Neuron (in vitro differentiated cells): ENCODE measurements around the gene WNK2.

Experiments used
- H2AFZ ChIP-seq: one replicate; pipeline ENCODE4 v1.6.1; 2013; ENCODE audit warnings: low read depth, mild to moderate bottlenecking, inconsistent platforms, low read length, moderate library complexity
- H3K27me3 ChIP-seq: one replicate; pipeline ENCODE4 v1.6.1; 2013; ENCODE audit warnings: low read length; ENCODE audit not compliant: insufficient read depth
- H3K36me3 ChIP-seq: one replicate; pipeline ENCODE4 v1.6.1; 2013; ENCODE audit warnings: low read length; ENCODE audit not compliant: insufficient read depth
- H3K4me1 ChIP-seq: one replicate; pipeline ENCODE4 v1.6.1; 2013; ENCODE audit warnings: low read length; ENCODE audit not compliant: insufficient read depth
- H3K4me3 ChIP-seq: 2 replicates; pipeline ENCODE4 v1.5.1; 2013; ENCODE audit warnings: mild to moderate bottlenecking, low read length, moderate library complexity
- H3K9me3 ChIP-seq: one replicate; pipeline ENCODE4 v1.6.1; 2013; ENCODE audit warnings: low read length

The WNK2 gene

DNA sequence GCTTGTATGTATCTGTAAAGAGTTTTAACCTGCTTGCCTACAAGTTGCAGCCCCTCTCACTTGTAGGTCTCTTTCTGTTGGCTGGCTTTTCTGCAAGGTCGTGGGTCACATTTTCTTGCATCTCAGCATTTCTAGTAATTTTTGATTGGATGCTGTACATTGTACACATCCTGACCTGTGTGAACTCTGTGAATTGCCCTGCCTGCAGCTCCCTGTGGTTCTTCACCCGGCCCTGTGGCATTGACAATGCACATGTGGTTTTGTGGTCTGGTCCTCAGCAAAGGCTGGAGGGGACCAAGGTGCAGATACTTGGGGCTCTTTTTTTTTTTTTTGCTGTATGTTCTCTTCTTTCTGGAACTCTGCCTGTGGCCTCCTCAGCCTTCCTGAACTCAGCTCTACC lies 53.6 kb downstream of the WNK2 start:
- Histone ChIP-seq H3K9me3 (no peaks in the 10 kb centered on the region), H3K27me3 (no peaks in the 10 kb centered on the region), H2AFZ (no peak overlapping the region), H3K4me3 (no peak overlapping the region), H3K36me3 (no peaks in the 10 kb centered on the region), H3K4me1 (peaks cover under 1% of the 10 kb centered on the region)

- no peak overlapping the region for H3K4me3 ChIP-seq
- no peaks in the 10 kb centered on the region for H3K36me3 ChIP-seq
- H2AFZ ChIP-seq: no peak overlapping the region
- H3K9me3 ChIP-seq: no peaks in the 10 kb centered on the region
- peaks cover 13% of the 10 kb centered on the region for H3K4me1 ChIP-seq
- H3K27me3 ChIP-seq: no peaks in the 10 kb centered on the region
These were observed 55.3 kb downstream of the WNK2 start for GRCh38 chr9:93238953-93239925.

GRCh38 chr9:93240891-93241334 lies 57.0 kb downstream of the WNK2 start:
- Histone ChIP-seq H2AFZ (no peak overlapping the region), H3K9me3 (no peaks in the 10 kb centered on the region), H3K36me3 (no peaks in the 10 kb centered on the region), H3K4me1 (peaks cover 13% of the 10 kb centered on the region), H3K4me3 (no peak overlapping the region), H3K27me3 (no peaks in the 10 kb centered on the region)

DNA sequence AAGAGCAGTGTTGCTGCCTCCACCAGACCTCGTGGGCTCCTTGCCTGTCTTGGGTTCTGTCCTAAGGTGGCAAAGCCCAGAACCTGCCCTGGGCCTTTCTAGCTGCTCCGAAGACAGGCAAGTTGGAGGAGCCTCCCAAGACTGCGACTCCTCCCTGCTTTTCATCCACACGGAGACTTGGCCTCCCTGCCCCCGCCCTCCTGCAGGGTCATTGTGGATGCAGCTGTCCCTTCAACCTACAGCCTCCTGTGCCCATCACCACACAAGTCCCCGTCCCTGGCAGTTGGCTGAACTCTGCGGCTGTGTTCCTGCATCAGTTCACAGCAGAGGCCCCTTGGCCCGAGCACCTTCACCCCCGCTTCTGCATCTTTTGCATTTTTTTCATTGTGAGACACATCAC lies 59.2 kb downstream of the WNK2 start:
- Histone ChIP-seq H3K36me3 (no peaks in the 10 kb centered on the region), H3K4me1 (peaks cover 13% of the 10 kb centered on the region), H3K4me3 (no peak overlapping the region), H3K9me3 (no peaks in the 10 kb centered on the region), H2AFZ (no peak overlapping the region), H3K27me3 (no peaks in the 10 kb centered on the region)

DNA sequence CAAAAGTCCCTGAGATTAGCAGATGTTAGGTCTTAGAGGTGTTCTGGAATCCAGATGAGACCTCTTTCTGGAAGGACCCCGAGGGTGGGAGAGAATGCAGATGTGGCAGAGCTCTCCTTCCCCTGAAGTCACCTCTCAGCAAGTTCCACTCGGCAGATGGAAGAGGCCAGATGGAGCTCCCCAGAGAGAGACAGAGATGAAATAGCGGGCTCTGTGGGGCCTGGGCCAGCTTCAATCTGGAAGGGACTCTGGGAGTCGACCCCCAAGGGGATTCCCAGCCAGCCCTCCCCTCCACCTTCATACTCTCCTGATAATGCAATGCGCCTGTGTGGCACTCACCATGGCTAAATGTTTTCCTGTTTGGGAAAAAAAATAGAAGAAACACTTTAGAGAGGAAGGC lies 60.2 kb downstream of the WNK2 start:
- Histone ChIP-seq H3K4me1 (peaks cover 17% of the 10 kb centered on the region), H3K4me3 (no peak overlapping the region), H3K27me3 (no peaks in the 10 kb centered on the region), H3K9me3 (no peaks in the 10 kb centered on the region), H2AFZ (no peak overlapping the region), H3K36me3 (no peaks in the 10 kb centered on the region)

DNA sequence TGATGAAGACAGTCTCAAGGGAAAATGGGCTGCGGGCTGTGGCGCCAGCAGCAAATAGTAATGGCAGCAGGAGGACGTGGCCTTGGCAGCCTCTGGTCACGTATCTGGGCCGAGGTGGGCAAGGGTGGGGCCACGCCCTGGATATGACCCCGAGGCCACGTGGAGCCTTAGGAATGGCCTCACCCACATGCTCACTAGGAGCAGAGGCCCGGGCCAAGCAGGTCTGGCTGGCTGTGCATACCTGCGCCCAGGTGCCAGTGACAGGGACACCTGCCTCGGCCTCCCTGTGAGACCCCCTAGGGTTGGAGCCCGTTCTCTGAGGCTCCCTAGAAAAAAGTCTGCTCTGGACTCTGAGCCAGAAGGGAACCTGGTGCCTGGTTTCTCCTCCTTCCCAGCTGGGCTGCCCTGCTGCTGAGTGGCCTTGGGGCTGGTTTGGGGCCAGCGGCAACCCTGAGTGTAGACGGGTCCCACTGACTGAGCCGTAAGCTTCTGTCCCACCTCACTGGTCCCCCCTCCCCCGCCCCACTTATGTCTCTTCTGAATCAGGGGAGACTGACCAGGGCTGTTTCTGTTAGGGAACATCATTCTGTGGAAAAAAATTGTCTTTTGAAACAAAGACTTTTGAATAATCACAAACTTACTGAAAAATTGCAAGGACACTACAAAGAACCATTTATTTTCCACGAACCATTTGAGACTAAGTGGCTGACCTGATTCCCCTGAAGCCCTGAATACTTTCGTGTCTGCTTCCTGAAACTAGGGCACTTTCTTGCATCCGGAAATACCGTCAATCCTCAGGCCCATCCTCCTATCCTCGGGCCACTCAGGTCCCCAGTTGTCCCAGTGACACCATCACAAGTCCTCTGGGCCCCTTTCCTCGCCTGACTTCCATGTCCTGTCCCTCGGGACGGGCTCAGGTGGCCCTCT lies 60.8 kb downstream of the WNK2 start:
- Histone ChIP-seq H3K4me3 (no peak overlapping the region), H2AFZ (no peak overlapping the region), H3K27me3 (no peaks in the 10 kb centered on the region), H3K36me3 (no peaks in the 10 kb centered on the region), H3K9me3 (no peaks in the 10 kb centered on the region), H3K4me1 (peaks cover 17% of the 10 kb centered on the region)

DNA sequence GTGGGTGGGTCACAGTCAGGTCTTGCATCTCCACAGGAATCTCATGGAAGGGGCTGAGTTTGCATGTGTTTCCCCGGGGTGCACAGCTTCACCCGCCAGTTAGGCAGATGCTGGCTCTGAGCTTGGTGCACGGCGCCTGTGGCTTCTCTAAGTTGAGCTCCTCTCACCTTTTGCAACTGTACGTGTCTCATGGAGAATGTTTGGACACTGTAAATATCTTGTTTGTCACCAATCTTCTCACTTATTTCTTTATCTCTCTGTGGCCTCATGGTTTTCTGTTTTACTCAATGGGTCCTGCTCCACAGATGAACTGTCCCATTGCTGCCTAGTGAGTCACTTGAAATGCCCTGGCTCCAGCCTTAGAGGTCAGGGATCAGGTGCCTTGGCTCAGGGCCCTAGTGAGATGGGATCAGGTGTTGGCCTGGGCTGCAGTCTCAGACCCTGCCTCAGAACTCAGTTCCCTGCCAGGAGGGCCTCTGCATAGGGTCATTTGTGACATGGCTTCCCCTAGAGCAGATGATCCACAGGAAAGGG lies 61.6 kb downstream of the WNK2 start:
- H3K9me3 ChIP-seq: no peaks in the 10 kb centered on the region
- no peaks in the 10 kb centered on the region for H3K27me3 ChIP-seq
- H3K4me1 ChIP-seq: peaks cover 17% of the 10 kb centered on the region
- no peak overlapping the region for H3K4me3 ChIP-seq
- H2AFZ ChIP-seq: no peak overlapping the region
- no peaks in the 10 kb centered on the region for H3K36me3 ChIP-seq

- H3K36me3 ChIP-seq: no peaks in the 10 kb centered on the region
- H2AFZ ChIP-seq: no peak overlapping the region
- H3K4me1 ChIP-seq: peaks cover 17% of the 10 kb centered on the region
- no peaks in the 10 kb centered on the region for H3K27me3 ChIP-seq
- H3K4me3 ChIP-seq: no peak overlapping the region
- no peaks in the 10 kb centered on the region for H3K9me3 ChIP-seq
These were observed 62.2 kb downstream of the WNK2 start for GRCh38 chr9:93246111-93246510.

DNA sequence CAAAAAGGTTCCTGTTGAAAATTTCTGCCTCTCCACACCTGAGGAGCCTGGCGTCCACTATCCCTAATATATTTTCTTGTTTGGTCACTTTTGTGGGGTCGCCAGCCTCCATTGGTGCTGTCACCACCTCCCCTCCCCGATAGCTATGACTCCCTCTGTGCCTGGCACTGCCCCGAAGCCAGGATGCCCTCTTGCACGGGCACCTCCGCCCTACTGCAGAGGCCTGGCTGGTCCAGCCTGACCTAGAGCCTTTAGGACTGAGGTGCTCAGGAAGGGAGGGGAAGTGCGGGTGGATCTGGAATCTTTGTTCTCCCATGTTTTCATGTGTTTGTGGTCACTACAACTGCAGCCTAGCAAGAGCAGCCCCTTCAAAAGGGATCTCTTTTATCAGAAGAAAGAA lies 62.6 kb downstream of the WNK2 start:
- Histone ChIP-seq H3K9me3 (no peaks in the 10 kb centered on the region), H3K4me1 (peaks cover 17% of the 10 kb centered on the region), H3K27me3 (no peaks in the 10 kb centered on the region), H3K36me3 (no peaks in the 10 kb centered on the region), H3K4me3 (no peak overlapping the region), H2AFZ (no peak overlapping the region)

DNA sequence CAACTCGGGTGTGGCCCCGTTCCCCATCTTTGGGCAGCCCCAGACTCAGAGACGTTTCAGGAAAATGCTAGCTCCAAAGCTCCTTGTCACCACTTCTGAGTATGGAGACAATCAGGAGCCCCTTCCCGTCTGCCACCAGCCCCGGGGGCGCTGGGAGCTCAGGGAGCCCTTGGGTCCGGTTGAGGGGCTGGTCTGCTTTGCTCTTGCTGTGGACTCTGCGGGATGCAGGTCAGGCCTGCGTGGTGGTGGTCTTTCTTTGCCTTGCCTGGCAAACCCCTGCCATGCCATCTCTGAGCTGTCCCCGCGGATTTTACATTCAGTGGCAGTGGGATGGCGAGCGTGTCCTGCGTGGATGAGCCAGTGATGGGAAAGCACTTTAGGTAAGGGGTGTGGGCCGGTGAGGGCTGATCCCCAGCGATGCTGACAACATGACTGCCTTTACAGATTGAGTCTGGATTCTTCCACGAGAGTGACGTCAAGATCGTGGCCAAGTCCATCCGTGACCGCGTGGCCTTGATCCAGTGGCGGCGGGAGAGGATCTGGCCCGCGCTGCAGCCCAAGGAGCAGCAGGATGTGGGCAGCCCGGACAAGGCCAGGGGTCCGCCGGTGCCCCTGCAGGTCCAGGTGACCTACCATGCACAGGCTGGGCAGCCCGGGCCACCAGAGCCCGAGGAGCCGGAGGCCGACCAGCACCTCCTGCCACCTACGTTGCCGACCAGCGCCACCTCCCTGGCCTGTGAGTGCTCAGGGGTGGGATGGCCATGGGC lies 63.3 kb downstream of the WNK2 start:
- Histone ChIP-seq H3K9me3 (no peaks in the 10 kb centered on the region), H2AFZ (no peak overlapping the region), H3K4me1 (peaks cover 17% of the 10 kb centered on the region), H3K36me3 (no peaks in the 10 kb centered on the region), H3K27me3 (no peaks in the 10 kb centered on the region), H3K4me3 (no peak overlapping the region)

DNA sequence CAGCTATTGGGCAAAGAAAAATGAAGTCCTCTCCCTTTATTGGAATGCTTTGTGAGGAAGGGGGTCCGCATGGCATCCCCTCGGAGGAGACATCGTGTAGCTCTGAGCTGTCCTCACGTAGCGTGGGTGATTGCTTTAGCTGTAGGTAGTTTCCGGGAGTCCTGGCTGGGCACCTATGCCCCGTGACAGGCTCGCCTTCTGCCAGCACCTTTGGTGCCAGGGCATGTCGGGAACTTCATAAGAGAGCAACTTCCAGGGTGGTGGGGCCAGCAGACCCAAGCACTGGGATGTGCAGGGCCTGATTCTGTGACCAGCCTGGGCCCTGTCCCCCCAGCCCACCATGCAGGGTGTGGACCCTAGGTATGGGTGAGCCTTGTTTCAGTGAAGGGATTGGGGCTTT lies 64.0 kb downstream of the WNK2 start:
- H2AFZ ChIP-seq: no peak overlapping the region
- H3K9me3 ChIP-seq: no peaks in the 10 kb centered on the region
- H3K27me3 ChIP-seq: no peaks in the 10 kb centered on the region
- H3K4me1 ChIP-seq: peaks cover 13% of the 10 kb centered on the region
- no peaks in the 10 kb centered on the region for H3K36me3 ChIP-seq
- H3K4me3 ChIP-seq: no peak overlapping the region

DNA sequence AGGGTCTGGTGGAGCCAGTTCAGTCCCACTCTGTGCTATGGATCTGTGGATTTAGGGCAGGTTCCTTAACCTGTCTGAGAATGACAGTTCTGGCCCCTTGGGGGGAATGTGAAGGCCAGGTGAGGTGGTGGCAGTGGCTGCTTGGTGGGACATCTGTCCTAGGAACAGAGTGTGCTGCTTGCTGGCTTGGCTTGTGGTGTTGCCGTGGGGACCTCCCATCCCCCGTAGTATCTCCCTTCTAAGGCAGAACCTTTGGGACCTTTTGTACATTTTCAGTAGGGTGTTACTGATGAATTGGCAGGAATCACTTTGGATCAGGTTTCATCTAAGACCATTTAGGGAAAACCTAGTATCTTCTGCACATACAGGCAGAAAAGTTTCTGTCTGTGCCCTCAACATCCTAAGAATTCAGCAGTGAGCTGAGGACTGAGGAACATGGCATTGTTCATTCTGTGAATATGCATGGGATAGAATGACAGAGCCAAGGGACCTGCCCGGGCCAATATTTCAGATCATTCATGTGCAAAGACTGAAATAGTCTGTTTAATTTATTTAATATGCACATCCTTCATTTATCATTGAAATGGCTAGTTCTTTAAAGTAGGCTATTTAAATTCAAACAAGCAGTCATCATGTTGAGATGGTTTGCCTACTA lies 64.6 kb downstream of the WNK2 start:
- H3K4me3 ChIP-seq: no peak overlapping the region
- H3K4me1 ChIP-seq: peaks cover 7% of the 10 kb centered on the region
- H3K36me3 ChIP-seq: no peaks in the 10 kb centered on the region
- H3K9me3 ChIP-seq: no peaks in the 10 kb centered on the region
- no peaks in the 10 kb centered on the region for H3K27me3 ChIP-seq
- H2AFZ ChIP-seq: no peak overlapping the region
